ENCODE measurements around the gene AP2A1. TPM values are rescaled to one million over a fixed set of nuclear protein-coding genes. Genes with fewer than 3 reads are reported as not detected.

Gene AP2A1
- total and polyA plus RNA-seq, 2 donors (not counting 3 experiments of a cell fraction or from before 2014, with no cell fraction given), result 108 to 113 TPM

DNA sequence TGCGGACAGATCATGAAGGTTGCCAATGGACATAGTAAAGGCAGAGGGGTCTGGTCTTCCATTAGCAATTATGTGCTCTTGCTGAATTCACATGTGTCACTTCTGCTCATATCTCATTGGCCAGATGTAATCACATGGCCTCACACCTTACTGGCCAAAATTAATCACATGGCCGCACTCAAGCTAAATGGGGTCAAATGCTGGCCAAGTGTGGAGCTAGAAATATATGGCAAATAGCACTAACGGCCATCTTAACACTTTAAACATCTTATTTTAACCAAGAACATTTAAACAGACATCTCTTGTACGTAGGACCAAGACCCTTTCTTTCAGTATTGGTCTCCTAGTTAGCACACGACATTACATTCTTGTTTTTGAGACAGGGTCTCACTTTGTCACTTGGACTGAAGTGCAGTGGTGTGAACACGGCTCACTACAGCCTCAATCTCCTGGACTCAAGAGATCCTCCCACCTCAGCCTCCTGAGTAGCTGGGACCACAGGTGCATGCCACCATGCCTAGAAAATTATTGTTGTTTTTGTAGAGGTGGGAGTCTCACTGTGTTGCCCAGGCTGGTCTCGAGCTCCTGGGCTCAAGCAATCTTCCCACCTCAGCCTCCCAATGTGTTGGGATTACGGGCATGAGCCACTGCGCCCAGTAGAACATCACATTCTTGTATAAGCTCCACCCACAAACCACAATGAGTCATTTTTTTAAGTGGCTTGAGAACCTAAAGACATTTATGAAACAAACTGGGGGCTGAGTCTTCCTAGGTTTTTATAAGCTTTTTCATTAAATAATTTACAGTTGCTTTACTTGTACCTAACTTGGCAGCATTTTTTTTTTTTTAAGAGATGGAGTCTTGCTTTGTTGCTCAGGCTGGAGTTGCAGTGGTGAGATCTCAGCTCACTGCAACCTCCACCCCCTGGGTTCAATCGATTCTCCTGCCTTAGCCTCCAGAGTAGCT lies 81.2 kb downstream of the AP2A1 start:
- H3K79me2 ChIP-seq (ENCODE audit: control insufficient read depth, insufficient read depth, low read length), result peaks cover 13% of the 10 kb centered on the region
- no peaks in the 10 kb centered on the region for H3K9me3 ChIP-seq (replicated peaks; ENCODE audit: control insufficient read depth, insufficient read depth, low read length)
- no peak overlapping the region for H3K4me2 ChIP-seq (ENCODE audit: insufficient read depth, low read length)
- no peak overlapping the region for H2AFZ ChIP-seq (ENCODE audit: low read depth, low read length)
- no peak overlapping the region for H3K9ac ChIP-seq (replicated peaks; ENCODE audit: extremely low read depth, insufficient read depth, low read length)
- no peak for DNase-seq (ENCODE audit: low read depth, low spot score)
- peak; percentile 50 for FAIRE-seq
- no peaks in the 10 kb centered on the region for H4K20me1 ChIP-seq (replicated peaks; ENCODE audit: control insufficient read depth, extremely low read depth, insufficient read depth, low read length)
- dilution Hi-C loops (cut with MboI; ENCODE audit: extremely low pct_ligation_motif_present, low sequenced_read_pairs), result no loop called here
- no peak overlapping the region for H3K27ac ChIP-seq (ENCODE audit: insufficient read depth, low read depth, low read length)
- H3K4me1 ChIP-seq (ENCODE audit: control insufficient read depth, extremely low read depth, insufficient read depth, low read length), result peaks cover 19% of the 10 kb centered on the region
- no peak overlapping the region for H3K4me3 ChIP-seq (replicated peaks in 1 of 3; ENCODE audit: insufficient read depth in 1 of 3, low read depth in 1 of 3, low read length in 3 of 3)
- peak; percentile 41 for TF ChIP-seq FOS (IDR thresholded peaks at IDR 0.05; ENCODE audit: borderline replicate concordance, insufficient read depth, low read length)
- TF ChIP-seq, protein P1, sequence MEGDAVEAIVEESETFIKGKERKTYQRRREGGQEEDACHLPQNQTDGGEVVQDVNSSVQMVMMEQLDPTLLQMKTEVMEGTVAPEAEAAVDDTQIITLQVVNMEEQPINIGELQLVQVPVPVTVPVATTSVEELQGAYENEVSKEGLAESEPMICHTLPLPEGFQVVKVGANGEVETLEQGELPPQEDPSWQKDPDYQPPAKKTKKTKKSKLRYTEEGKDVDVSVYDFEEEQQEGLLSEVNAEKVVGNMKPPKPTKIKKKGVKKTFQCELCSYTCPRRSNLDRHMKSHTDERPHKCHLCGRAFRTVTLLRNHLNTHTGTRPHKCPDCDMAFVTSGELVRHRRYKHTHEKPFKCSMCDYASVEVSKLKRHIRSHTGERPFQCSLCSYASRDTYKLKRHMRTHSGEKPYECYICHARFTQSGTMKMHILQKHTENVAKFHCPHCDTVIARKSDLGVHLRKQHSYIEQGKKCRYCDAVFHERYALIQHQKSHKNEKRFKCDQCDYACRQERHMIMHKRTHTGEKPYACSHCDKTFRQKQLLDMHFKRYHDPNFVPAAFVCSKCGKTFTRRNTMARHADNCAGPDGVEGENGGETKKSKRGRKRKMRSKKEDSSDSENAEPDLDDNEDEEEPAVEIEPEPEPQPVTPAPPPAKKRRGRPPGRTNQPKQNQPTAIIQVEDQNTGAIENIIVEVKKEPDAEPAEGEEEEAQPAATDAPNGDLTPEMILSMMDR (IDR thresholded peaks at IDR 0.05; ENCODE audit: extremely low read depth in 1 of 2, insufficient read depth in 1 of 2, low read depth in 1 of 2, low read length in 2 of 2), result no peak
- TF ChIP-seq, protein P2, sequence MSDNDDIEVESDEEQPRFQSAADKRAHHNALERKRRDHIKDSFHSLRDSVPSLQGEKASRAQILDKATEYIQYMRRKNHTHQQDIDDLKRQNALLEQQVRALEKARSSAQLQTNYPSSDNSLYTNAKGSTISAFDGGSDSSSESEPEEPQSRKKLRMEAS (IDR thresholded peaks at IDR 0.05; ENCODE audit: insufficient read depth, insufficient read length), result peak; percentile 34
- no TSS peak for BruUV-seq (replicated peaks)
- no peaks in the 10 kb centered on the region for H3K27me3 ChIP-seq (ENCODE audit: control insufficient read depth in 2 of 2, insufficient read depth in 2 of 2, low read length in 2 of 2)
- CTCF ChIA-PET, result interaction anchor here (0.8 to 1.5 kb wide), 2 partner anchors 35 to 43 kb away, joined by 3 to 5 read pairs; partner anchors contain the start of gene FUZ
- intact Hi-C loops (cut with micrococcal nuclease), result no loop called here
- H3K9me1 ChIP-seq (replicated peaks; ENCODE audit: control insufficient read depth, extremely low read depth, insufficient read depth, low read length), result no peaks in the 10 kb centered on the region
- POLR2A ChIA-PET, result no interaction called here
- H3K36me3 ChIP-seq (ENCODE audit: control insufficient read depth in 2 of 2, extremely low read depth in 1 of 2, insufficient read depth in 2 of 2, low read length in 2 of 2), result no peaks in the 10 kb centered on the region
